ENCODE data around the gene CTPS1. TPM values are rescaled to one million over a fixed set of nuclear protein-coding genes. Genes with fewer than 3 reads are reported as not detected.

Gene CTPS1
- total RNA-seq, 1 experiment from 2014 or later, result 166 TPM

GRCh38 chr1:40945491-40945973 is 34.0 kb upstream of the CTPS1 start:
- no peak for TF ChIP-seq TCF7L2 (IDR thresholded peaks at IDR 0.05; ENCODE audit: low read depth, low read length)
- TF ChIP-seq SIN3A (IDR thresholded peaks at IDR 0.05; ENCODE audit: borderline replicate concordance, insufficient read depth, low read depth, low read length), result no peak
- no peak for TF ChIP-seq REST (IDR thresholded peaks at IDR 0.05; ENCODE audit: insufficient read depth in 1 of 2, low read depth in 2 of 2, low read length in 1 of 2)
- TF ChIP-seq POLR2AphosphoS5 (IDR thresholded peaks at IDR 0.05; ENCODE audit: low read depth, low read length), result no peak
- TF ChIP-seq CTCF (IDR thresholded peaks at IDR 0.05), result no peak
- ChIA-PET POLR2A (interaction anchor here (1.2 kb wide), 1 partner anchor 72 kb away, joined by 10 read pairs; no protein-coding TSS in a partner anchor), CTCF (no interaction called here)
- intact Hi-C loops (cut with micrococcal nuclease; ENCODE audit: unreplicated experiment), result no loop called here
- in situ Hi-C loops (cut with HindIII; ENCODE audit: low pct_unique_long_range_greater_than_20kb, low sequenced_read_pairs), result no loop called here
- H3K27me3 ChIP-seq (ENCODE audit: control insufficient read depth, insufficient read depth, low read length), result no peaks in the 10 kb centered on the region
- no peaks in the 10 kb centered on the region for H3K36me3 ChIP-seq (ENCODE audit: control insufficient read depth, insufficient read depth, low read length)
- ATAC-seq, result no peak
- H3K9me3 ChIP-seq (ENCODE audit: control insufficient read depth, insufficient read depth, low read depth, low read length), result no peaks in the 10 kb centered on the region
- BruUV-seq (replicated peaks), result no TSS peak
- H3K27ac ChIP-seq (ENCODE audit: low read length), result peak overlapping the region; percentile 82; the same call in 1 of the 2 replicates
- H3K4me1 ChIP-seq (ENCODE audit: control insufficient read depth, insufficient read depth, low read length), result peaks cover 12% of the 10 kb centered on the region
- no peak overlapping the region for H3K4me3 ChIP-seq (ENCODE audit: low read depth in 2 of 2, low read length in 2 of 2)
- no peak for DNase-seq (ENCODE audit: low read depth, low spot score)

GRCh38 chr1:40948741-40949443 is 30.6 kb upstream of the CTPS1 start:
- TF ChIP-seq POLR2AphosphoS5 (IDR thresholded peaks at IDR 0.05; ENCODE audit: low read depth, low read length), result no peak
- TF ChIP-seq CTCF (IDR thresholded peaks at IDR 0.05), result peak; percentile 95
- no peak for TF ChIP-seq TCF7L2 (IDR thresholded peaks at IDR 0.05; ENCODE audit: low read depth, low read length)
- Histone ChIP-seq H3K27me3 (ENCODE audit: control insufficient read depth, insufficient read depth, low read length) (no peaks in the 10 kb centered on the region), H3K27ac (ENCODE audit: low read length) (peak overlapping the region; percentile 93), H3K36me3 (ENCODE audit: control insufficient read depth, insufficient read depth, low read length) (no peaks in the 10 kb centered on the region), H3K4me1 (ENCODE audit: control insufficient read depth, insufficient read depth, low read length) (peaks cover 19% of the 10 kb centered on the region), H3K4me3 (ENCODE audit: low read depth in 2 of 2, low read length in 2 of 2) (peak overlapping the region in 1 of 2 experiments; percentile 25; a peak in 2 of 4 replicates), H3K9me3 (ENCODE audit: control insufficient read depth, insufficient read depth, low read depth, low read length) (no peaks in the 10 kb centered on the region)
- intact Hi-C loops (cut with micrococcal nuclease; ENCODE audit: unreplicated experiment), result no loop called here
- ChIA-PET POLR2A (interaction anchor here (0.6 to 1.5 kb wide), 9 partner anchors 23 to 112 kb away, joined by 3 to 17 read pairs (median 4); partner anchors contain the start of gene CITED4), CTCF (interaction anchor here (0.5 to 3.8 kb wide), 20 partner anchors 23 to 202 kb away, joined by 3 to 47 read pairs (median 5); partner anchors contain the start of gene CITED4)
- in situ Hi-C loops (cut with HindIII; ENCODE audit: low pct_unique_long_range_greater_than_20kb, low sequenced_read_pairs), result no loop called here
- DNase-seq (ENCODE audit: low read depth, low spot score), result peak; percentile 64
- ATAC-seq, result peak; percentile 87
- no TSS peak for BruUV-seq (replicated peaks)

Measured in Panc1 (cell line).